ENCODE data around the gene CXXC5. TPM values are rescaled to one million over a fixed set of nuclear protein-coding genes. Genes with fewer than 3 reads are reported as not detected.

CXXC5 gene
- total and polyA plus RNA-seq, 2 of the 4 experiments (the other 2 are of a cell fraction), result 24.9 to 35.7 TPM

- Histone ChIP-seq H2BK120ac (ENCODE audit: low read depth, low read length) (no peak overlapping the region), H2BK5ac (ENCODE audit: low read depth, low read length, poor library complexity, severe bottlenecking) (no peak overlapping the region), H4K20me1 (ENCODE audit: insufficient read depth, low read length) (peaks cover under 1% of the 10 kb centered on the region; the same call in 1 of the 2 replicates), H2BK15ac (ENCODE audit: low read depth, low read length) (no peak overlapping the region), H2BK20ac (ENCODE audit: low read depth, low read length) (no peak overlapping the region), H3K4me1 (ENCODE audit: control insufficient read depth, insufficient read depth, low read length) (peaks cover 23% of the 10 kb centered on the region), H4K8ac (ENCODE audit: low read depth in 2 of 2, low read length in 2 of 2) (no peak overlapping the region), H3K4me3 (ENCODE audit: insufficient read depth, low read depth, low read length) (no peak overlapping the region), H3K79me1 (ENCODE audit: low read depth in 1 of 2, low read length in 2 of 2) (peaks cover 4 to 21% of the 10 kb centered on the region in 2 experiments; a peak in 3 of 4 replicates), H4K5ac (ENCODE audit: low read depth, low read length) (no peak overlapping the region), H3K4me2 (ENCODE audit: low read depth, low read length) (no peak overlapping the region), H3K9ac (ENCODE audit: low read depth, low read length) (no peak overlapping the region), H3K23ac (ENCODE audit: low read depth, low read length) (no peak overlapping the region), H3K4ac (ENCODE audit: low read depth, low read length) (no peak overlapping the region), H3K56ac (ENCODE audit: extremely low read depth, insufficient read depth, low read length) (no peak overlapping the region), H3K9me3 (ENCODE audit: control insufficient read depth, insufficient read depth, low read length) (no peaks in the 10 kb centered on the region), H3K18ac (ENCODE audit: low read depth, low read length) (no peak overlapping the region), H3K36me3 (ENCODE audit: control insufficient read depth, insufficient read depth, low read length) (no peaks in the 10 kb centered on the region), H2AFZ (replicated peaks; ENCODE audit: low read length, poor library complexity) (no peak overlapping the region), H2AK9ac (replicated peaks; ENCODE audit: low read depth, low read length, poor library complexity) (no peak overlapping the region), H2AK5ac (ENCODE audit: low read depth, low read length) (peak overlapping the region; percentile 31; the same call in 1 of the 2 replicates), H3K14ac (replicated peaks; ENCODE audit: low read depth, low read length) (no peak overlapping the region), H3K27me3 (ENCODE audit: control insufficient read depth, insufficient read depth, low read length) (no peaks in the 10 kb centered on the region), H3K9me1 (ENCODE audit: insufficient read depth, low read length) (peaks cover 19% of the 10 kb centered on the region), H3K27ac (ENCODE audit: insufficient read depth, low read length) (no peak overlapping the region), H4K91ac (ENCODE audit: insufficient read depth, low read depth, low read length) (peak overlapping the region; percentile 3; the same call in 1 of the 2 replicates)
- 78% methylated on average over 11 of the region's 13 CpGs; no CpG with 5 or more reads in 1 of the 2 experiments for WGBS, 2 experiments (ENCODE audit: extremely low coverage in 2 of 2, insufficient read length in 1 of 2)
- TF ChIP-seq POLR2A (IDR thresholded peaks at IDR 0.05; ENCODE audit: low read depth, low read length), result no peak
- TF ChIP-seq MAZ (IDR thresholded peaks at IDR 0.05; ENCODE audit: borderline replicate concordance, low read depth, low read length), result no peak
- TF ChIP-seq FOS (IDR thresholded peaks at IDR 0.05; ENCODE audit: low read depth, low read length), result no peak
- no peak for TF ChIP-seq NFE2L2 (IDR thresholded peaks at IDR 0.05; ENCODE audit: low read depth, low read length)
- TF ChIP-seq SMC3 (IDR thresholded peaks at IDR 0.05; ENCODE audit: low read depth, low read length), result no peak
- no peak for TF ChIP-seq CTCF (conservative IDR thresholded peaks at IDR 0.05; ENCODE audit: low read depth, low read length)
- TF ChIP-seq, protein P1, sequence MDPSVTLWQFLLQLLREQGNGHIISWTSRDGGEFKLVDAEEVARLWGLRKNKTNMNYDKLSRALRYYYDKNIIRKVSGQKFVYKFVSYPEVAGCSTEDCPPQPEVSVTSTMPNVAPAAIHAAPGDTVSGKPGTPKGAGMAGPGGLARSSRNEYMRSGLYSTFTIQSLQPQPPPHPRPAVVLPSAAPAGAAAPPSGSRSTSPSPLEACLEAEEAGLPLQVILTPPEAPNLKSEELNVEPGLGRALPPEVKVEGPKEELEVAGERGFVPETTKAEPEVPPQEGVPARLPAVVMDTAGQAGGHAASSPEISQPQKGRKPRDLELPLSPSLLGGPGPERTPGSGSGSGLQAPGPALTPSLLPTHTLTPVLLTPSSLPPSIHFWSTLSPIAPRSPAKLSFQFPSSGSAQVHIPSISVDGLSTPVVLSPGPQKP (IDR thresholded peaks at IDR 0.05; ENCODE audit: borderline replicate concordance, low read depth, low read length), result no peak
- TF ChIP-seq RFX5 (IDR thresholded peaks at IDR 0.05; ENCODE audit: low read depth, low read length), result no peak
- no peak for TF ChIP-seq MAFK (IDR thresholded peaks at IDR 0.05; ENCODE audit: low read depth, low read length)
- no peak for TF ChIP-seq BHLHE40 (IDR thresholded peaks at IDR 0.05; ENCODE audit: low read depth, low read length)
- no peak for TF ChIP-seq MXI1 (IDR thresholded peaks at IDR 0.05; ENCODE audit: borderline replicate concordance, low read depth, low read length)
- TF ChIP-seq CEBPB (IDR thresholded peaks at IDR 0.05; ENCODE audit: low read depth, low read length), result no peak
- no peak for DNase-seq
- POLR2A ChIA-PET (ENCODE audit: unreplicated experiment), result no interaction called here
- dilution Hi-C loops (cut with HindIII; ENCODE audit: low sequenced_read_pairs, unreplicated experiment) (loop anchor here (25.0 kb wide), 1 partner anchor 122 kb away; no protein-coding TSS in a partner anchor), intact Hi-C loops (cut with micrococcal nuclease) (no loop called here), in situ Hi-C loops (cut with MboI; ENCODE audit: low sequenced_read_pairs) (loop anchor here (25.0 kb wide), 1 partner anchor 472 kb away; the partner anchor contains the start of gene PURA)
- ATAC-seq (ENCODE audit: low read depth), result no peak
- CTCF ChIA-PET, result interaction anchor here (0.7 kb wide), 1 partner anchor 135 kb away, joined by 4 read pairs; no protein-coding TSS in a partner anchor
- no TSS peak for BruUV-seq (replicated peaks)
These were observed 7.6 kb upstream of the CXXC5 start for GRCh38 chr5:139640421-139641115.

Measured in IMR-90 (cell line).